ENCODE results near the gene LSMEM2.
"Not testable (repeated sequence)": the region's sequence is repeated elsewhere in the genome, so short reads cannot be mapped to it uniquely, and the experiment has no call there.

LSMEM2 gene

GRCh38 chr3:50278880-50279224 is at the start of gene LSMEM2:
Gene LSMEM2 (plus strand): TSS chr3:50279087. CDS start chr3:50279114, 27 bp downstream.
- DNase-seq = no peak

- no peak for DNase-seq
These were observed 49.4 kb upstream of the LSMEM2 start for GRCh38 chr3:50229490-50229889.

- no peak for DNase-seq
These were observed 48.6 kb upstream of the LSMEM2 start for GRCh38 chr3:50230104-50230793.

- no peak for DNase-seq
These were observed 48.1 kb upstream of the LSMEM2 start for GRCh38 chr3:50230794-50231125.

- DNase-seq = no peak
These were observed 47.3 kb upstream of the LSMEM2 start for GRCh38 chr3:50231581-50231980.

- no peak for DNase-seq
These were observed 46.6 kb upstream of the LSMEM2 start for GRCh38 chr3:50232303-50232702.

- no peak for DNase-seq
These were observed 45.7 kb upstream of the LSMEM2 start for GRCh38 chr3:50233176-50233575.

GRCh38 chr3:50235716-50236483 is 43.0 kb upstream of the LSMEM2 start, which contains the start of gene GNAI2:
Gene GNAI2 (plus strand): TSS chr3:50236204. CDS start chr3:50236336, 132 bp downstream.
- DNase-seq = peak; percentile 88

GRCh38 chr3:50236484-50237132 is 42.3 kb upstream of the LSMEM2 start:
- no peak for DNase-seq

- DNase-seq = no peak
These were observed 41.7 kb upstream of the LSMEM2 start for GRCh38 chr3:50237133-50237651.

- peak; percentile 33 for DNase-seq
These were observed 40.9 kb upstream of the LSMEM2 start for GRCh38 chr3:50237754-50238548.

GRCh38 chr3:50238549-50239026 is 40.3 kb upstream of the LSMEM2 start:
- DNase-seq = no peak

GRCh38 chr3:50239649-50240048 is 39.2 kb upstream of the LSMEM2 start:
- no peak for DNase-seq

- no peak for DNase-seq
These were observed 37.7 kb upstream of the LSMEM2 start for GRCh38 chr3:50241163-50241562.

- DNase-seq = no peak
These were observed 37.0 kb upstream of the LSMEM2 start for GRCh38 chr3:50241713-50242380.

- DNase-seq = no peak
These were observed 36.5 kb upstream of the LSMEM2 start for GRCh38 chr3:50242381-50242770.

GRCh38 chr3:50242851-50243542 is 35.9 kb upstream of the LSMEM2 start:
- DNase-seq = no peak

GRCh38 chr3:50243543-50243895 is 35.4 kb upstream of the LSMEM2 start:
- DNase-seq = no peak

- not testable (repeated sequence) for DNase-seq
These were observed 34.1 kb upstream of the LSMEM2 start for GRCh38 chr3:50244813-50245212.

GRCh38 chr3:50245251-50245745 is 33.6 kb upstream of the LSMEM2 start:
- no peak for DNase-seq

- peak; percentile 52 for DNase-seq
These were observed 32.9 kb upstream of the LSMEM2 start for GRCh38 chr3:50245831-50246516.
